Left renal pelvis (tissue), 4 donors: ENCODE results near the gene LDAF1. TPM values are rescaled to one million over a fixed set of nuclear protein-coding genes. Genes with fewer than 3 reads are reported as not detected.
"Not testable (repeated sequence)": the region's sequence is repeated elsewhere in the genome, so short reads cannot be mapped to it uniquely, and the experiment has no call there.

Experiments
- DNase-seq, 4 donors: peaks; one replicate each; pipeline ENCODE4 v3.0.0-alpha.2; 2013; ENCODE audit warnings: low read depth in 4 of 4, low spot score in 3 of 4
- polyA plus RNA-seq, 4 donors: library from polyadenylated mRNA; unstranded; fragments of 120-200 nt; gene quantifications; one replicate each; pipeline ENCODE4 v1.2.1, GENCODE V29; 2013; ENCODE audit not compliant: insufficient read length in 4 of 4

The LDAF1 gene
- polyA plus RNA-seq, 4 donors = 20.1 to 35.8 (median 30.5) TPM

GRCh38 chr16:21161211-21161610, 2.7 kb downstream of the LDAF1 start:
- no peak for DNase-seq

DNA sequence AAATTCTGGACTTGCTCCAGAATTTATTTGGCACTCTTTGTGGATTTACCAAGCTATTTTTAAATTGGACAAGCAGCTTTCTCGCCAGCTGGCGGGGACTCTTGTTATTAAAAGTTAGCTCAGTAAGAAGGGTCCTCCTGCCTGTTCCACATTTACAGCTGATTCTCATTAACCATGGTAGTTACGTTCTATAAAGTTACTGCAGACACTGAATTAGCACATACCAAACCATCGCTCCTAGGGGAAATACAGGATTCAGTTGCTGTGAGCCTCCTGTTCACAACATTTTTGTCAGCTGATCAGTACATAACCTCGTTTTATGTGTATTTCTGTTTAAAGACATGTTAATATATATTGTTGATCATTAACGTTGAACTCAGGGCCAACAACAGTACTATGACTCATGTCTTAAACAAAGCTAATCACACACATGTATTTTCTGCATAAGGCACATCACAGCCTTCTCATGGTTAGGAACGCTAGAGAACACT, 4.2 kb downstream of the LDAF1 start:
- DNase-seq = no peak

DNA sequence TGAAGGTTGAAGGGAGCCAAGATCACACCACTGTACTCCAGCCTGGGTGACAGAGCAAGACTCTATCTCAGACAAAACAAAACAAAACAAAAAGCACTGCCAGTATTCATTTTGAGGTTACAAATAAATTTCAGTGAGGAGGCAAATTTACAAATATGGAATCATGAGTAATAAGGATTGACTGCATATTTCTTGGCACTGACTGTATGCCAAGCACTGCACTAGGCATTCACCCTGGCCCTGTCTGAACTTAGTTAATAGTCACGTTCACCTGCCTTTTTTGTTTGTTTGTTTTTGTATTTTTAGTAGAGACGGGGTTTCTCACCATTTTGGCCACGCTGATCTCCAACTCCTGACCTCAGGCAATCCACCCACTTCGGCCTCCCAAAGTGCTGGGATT, 5.1 kb downstream of the LDAF1 start:
- no peak for DNase-seq

DNA sequence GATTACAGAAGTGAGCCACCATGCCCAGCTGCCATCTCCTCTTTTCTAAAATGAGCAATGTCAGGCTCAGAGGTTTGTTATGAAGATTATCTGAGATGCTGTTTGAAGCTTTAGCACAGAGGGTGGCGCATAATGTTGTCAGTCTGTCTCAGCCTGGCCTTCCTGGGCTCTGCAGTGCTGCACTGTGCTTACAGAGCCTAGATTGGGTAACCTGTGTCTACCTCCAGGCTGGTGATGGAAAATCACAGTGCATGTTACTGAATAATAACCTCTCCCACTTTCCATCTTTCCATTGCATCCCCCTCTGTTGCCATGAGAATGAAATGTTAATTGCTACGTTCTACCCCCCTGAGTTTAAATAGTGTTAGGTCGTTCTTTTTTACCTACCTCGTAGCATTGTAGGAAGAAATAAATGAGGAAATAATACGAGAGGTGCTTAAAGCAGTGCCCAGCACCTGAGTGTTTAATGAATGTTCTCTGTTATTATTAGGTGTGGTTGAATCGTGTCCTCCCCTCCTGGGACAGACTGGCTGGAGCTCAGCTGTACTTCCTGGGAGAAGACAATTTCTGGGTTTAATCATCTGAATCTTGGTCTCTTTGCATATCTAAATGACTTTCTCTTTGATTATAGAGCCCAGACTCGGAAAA, 6.2 kb downstream of the LDAF1 start:
- DNase-seq = no peak

DNA sequence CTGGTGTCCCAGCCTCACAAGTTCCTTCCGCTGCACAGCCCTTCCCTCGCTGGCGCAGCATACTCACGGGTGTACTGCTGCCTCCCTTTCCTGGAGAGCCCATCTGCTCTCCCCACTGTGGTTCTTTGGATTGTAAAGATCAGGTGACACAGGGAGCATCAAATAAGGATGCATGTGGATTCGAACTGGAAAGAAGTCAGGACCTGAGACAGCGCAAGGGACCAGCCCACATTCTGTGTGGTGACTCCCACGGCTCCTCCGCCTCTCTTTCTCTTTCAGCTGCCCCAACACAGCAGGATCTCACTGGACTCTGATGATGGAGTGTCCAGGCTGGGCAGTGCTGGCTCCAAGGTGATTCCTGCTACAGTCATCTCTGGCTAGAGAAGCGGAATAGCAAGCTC, 8.1 kb downstream of the LDAF1 start:
- DNase-seq = no peak

GRCh38 chr16:21167360-21167759, 8.9 kb downstream of the LDAF1 start:
- no peak for DNase-seq

GRCh38 chr16:21167929-21168602, 9.6 kb downstream of the LDAF1 start:
- DNase-seq = no peak

- no peak for DNase-seq
Measured at GRCh38 chr16:21169249-21169981, 10.9 kb downstream of the LDAF1 start.

GRCh38 chr16:21170116-21170515, 11.6 kb downstream of the LDAF1 start:
- DNase-seq = not testable (repeated sequence)

- no peak for DNase-seq
Measured at GRCh38 chr16:21172650-21173049, 14.2 kb downstream of the LDAF1 start.

DNA sequence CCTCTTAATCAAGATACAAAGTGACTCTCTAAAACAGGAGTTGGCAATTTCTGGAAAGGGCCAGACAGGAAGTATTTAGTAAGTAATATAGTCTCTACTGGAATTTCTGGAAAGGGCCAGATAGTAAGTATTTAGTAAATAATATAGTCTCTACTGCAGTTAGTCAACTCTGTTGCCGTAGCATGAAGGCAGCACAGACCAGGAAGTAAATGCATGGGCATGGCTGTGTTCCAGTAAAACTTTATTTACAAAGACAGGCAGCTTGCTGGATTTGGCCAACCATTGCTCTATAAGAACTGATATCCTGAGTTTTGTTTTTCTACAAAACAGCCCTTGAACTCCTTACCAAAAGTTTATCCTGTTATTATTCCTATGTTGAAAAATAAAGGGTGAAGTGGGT, 16.9 kb downstream of the LDAF1 start:
- DNase-seq = no peak

DNA sequence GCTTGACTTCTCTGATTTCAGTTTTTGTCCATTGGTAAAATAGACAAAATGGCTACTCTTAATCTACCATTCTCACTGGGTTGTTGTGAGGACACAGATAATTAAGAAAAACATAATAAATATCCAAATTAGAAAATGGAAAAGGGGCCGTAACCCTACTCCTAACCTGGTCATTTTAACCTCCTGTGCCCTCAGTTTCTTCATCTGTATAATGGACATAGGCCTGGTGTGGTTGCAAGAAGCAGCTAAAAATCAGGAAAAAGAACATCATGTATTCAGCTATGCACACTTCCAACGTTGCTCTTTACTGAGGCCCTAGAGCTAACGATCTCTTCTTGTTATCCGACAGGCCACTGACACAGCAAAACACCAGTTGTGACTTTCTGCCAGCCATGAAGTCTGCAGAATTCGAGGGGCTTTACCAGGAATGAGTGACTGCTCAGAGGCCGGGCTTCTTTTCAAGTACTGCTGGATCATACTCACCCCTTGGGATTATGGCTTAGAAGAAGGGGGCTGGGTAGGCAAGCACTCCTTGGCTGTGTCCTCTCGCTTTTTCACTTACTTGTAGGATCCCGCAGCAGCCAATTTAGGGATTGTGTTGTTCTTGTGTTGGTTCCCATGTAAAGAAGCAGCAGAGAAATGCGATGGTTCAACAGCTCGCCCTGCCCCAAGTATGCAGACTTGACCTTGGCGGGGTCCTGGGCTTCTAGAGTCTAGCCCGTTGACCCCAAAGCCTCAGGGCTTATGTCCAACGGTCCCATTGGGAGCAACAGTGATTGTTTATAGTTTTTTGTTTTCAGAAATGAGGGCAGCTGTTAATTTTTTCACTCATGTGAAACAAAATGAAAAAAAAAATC, 20.9 kb downstream of the LDAF1 start:
- no peak for DNase-seq

GRCh38 chr16:21179983-21180365, 21.5 kb downstream of the LDAF1 start:
- DNase-seq = no peak

GRCh38 chr16:21183995-21184394, 25.5 kb downstream of the LDAF1 start:
- no peak for DNase-seq

GRCh38 chr16:21184834-21185233, 26.4 kb downstream of the LDAF1 start:
- no peak for DNase-seq

DNA sequence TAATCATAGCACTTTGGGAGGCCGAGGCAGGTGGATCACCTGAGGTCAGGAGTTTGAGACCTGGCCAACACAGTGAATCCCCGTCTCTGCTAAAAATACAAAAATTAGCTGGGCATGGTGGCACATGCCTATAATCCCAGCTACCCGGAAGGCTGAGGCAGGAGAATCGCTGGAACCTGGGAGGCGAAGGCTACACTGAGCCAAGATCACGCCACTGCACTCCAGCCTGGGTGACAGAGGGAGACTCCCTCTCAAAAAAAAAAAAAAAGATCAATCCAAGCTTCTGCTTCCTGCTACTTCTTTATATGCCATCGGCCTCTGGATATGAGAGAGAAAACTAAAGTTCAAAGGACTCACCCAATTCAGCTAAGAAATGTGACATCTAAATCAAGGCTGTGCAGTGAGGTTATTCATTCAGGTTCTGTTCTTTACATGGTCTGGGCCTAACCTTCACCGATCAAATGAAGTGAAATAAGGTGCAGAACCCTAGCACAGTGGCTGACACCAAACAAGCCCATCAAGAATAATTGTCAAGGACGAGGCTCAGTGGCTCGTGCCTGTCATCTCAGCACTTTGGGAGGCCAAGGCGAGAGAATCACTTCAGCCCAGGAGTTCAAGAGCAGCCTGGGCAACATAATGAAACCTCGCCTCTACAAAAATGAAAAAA, 27.3 kb downstream of the LDAF1 start:
- DNase-seq = no peak

GRCh38 chr16:21186326-21186691, 27.8 kb downstream of the LDAF1 start:
- DNase-seq = no peak

- DNase-seq = no peak
Measured at GRCh38 chr16:21189311-21189710, 30.8 kb downstream of the LDAF1 start.

- DNase-seq = no peak
Measured at GRCh38 chr16:21190013-21190412, 31.5 kb downstream of the LDAF1 start.

DNA sequence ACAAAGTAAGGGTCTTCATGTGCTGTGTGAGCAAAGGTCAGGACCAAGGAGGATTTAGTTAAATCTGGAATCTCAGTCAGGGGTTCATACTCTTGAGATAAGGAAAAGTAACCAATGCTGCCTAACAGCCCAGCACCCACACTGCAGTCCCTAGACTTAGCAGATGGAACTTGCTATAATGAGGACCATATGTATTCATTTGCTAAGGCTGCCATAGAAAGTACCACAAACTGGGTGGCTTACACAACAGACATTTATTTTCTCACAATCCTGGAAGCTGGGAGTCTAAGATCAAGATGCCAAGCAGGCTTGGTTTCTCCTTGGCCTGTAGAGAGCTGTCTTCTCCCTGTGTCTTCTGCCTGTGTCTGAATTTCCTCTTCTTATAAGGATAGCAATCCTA, 32.1 kb downstream of the LDAF1 start:
- no peak for DNase-seq
